NCI-H82 treated with DMSO at 0.1 percent for 48 hours (cell line): Measurements from ENCODE around the gene TMF1.
A peak's percentile ranks its signal among the peaks of the same experiment; 100 is the strongest.

Experiments used
- DNase-seq: peaks from one replicate; lab custom pipeline; 2025; ENCODE audit not compliant: unreplicated experiment; lab: John Stamatoyannopoulos, UW

The TMF1 gene

GRCh38 chr3:69051756-69052471, at the start of gene TMF1:
TMF1 (minus strand) TSS chr3:69052333; CDS start chr3:69052086, 247 bp downstream.
- no peak for DNase-seq

DNA sequence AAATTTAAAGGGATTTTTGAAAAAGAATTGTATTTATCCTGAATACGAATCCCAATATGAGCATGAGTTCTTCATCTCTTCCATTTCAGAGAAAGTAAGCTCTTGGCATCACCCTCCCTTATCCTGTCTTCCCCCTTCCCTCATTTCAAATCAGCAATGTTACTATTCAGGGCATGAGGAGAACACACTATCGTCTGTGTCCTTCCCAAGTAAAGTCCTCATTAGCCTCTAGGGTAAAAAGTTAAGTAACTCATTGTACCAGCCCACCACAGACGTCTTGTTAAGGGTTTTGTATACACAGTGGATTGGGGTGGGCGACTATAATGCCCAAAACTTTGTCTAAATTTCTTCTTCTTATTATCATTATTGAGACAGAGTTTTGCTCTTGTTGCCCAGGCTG, 47.4 kb upstream of the TMF1 start:
- no peak for DNase-seq

GRCh38 chr3:69097407-69098086, 45.4 kb upstream of the TMF1 start:
- no peak for DNase-seq

GRCh38 chr3:69096299-69096698, 44.2 kb upstream of the TMF1 start:
- no peak for DNase-seq

DNA sequence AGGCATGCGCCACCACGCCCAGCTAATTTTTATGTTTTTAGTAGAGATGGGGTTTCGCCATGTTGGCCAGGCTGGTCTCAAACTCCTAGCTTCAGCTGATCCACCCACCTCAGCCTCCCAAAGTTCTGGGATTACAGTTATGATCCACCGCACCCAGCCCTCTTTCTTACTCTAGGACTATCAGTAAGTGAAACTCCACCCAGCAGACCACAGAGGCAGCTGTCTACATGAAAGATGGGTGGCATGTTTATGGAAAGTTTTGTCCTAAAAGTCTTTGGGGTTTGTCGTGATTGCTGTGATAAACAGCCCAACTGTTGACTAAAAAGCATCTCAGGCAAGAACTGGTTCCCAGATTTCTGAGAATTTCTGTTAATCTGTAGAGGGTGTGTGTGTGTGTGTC, 43.5 kb upstream of the TMF1 start:
- no peak for DNase-seq

DNA sequence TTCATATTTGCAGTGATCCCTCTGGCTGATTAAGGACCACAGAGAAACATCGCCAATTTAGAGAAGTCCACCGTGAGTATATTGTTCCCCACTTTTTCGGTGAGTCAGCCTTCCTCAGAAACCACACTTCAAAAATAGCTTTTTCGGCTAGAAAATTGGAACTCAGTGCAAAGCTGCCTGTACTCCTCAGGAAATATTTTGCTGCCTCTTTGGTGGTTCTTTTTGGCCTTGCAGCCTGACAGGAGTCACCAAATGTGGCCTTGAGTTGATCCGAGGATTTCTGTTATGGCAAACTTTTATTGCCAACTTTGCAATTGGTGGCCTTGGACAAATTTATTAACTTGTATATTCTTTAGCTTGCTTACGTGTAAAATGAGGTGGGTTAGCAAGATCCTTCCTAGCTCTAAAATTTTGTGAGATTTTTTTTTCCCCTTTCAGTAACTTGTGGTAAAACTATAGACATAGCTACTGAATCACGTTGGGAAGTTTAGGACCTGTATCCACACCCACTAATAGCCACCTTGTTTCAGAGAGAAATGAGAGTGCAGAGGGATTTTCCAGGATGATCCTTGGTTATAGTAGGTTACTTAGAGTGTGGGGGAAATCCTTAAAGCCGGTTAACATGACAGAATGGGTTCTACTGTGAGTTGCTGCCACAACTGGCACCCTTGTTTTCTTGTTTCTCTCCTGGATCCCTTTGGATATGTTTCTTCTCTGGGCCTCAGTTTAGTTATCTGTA, 42.5 kb upstream of the TMF1 start:
- DNase-seq = peak; percentile 75

DNA sequence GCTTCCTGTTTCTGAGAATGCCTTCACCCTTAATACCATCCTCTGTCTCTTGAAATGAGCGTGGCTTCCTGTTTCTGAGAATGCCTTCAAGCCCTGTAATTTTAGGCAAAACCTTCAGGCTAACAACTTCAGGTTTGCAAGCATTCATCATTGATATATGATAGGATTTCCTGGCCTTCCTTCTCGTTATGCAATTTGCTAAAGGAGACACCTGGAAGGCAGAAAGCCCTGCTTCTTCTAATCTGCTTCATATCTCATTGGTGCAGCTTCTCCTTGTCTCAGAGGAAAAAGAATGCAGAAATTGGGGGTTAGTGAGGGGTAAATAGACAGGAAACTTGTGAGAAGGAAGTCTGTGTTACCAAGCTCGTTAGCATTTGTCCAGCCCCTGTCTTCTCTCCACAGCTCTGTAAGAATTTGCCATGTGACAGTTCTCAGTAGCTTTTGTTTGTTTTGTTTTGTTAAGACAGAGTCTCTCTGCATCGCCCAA, 39.9 kb upstream of the TMF1 start:
- no peak for DNase-seq

DNA sequence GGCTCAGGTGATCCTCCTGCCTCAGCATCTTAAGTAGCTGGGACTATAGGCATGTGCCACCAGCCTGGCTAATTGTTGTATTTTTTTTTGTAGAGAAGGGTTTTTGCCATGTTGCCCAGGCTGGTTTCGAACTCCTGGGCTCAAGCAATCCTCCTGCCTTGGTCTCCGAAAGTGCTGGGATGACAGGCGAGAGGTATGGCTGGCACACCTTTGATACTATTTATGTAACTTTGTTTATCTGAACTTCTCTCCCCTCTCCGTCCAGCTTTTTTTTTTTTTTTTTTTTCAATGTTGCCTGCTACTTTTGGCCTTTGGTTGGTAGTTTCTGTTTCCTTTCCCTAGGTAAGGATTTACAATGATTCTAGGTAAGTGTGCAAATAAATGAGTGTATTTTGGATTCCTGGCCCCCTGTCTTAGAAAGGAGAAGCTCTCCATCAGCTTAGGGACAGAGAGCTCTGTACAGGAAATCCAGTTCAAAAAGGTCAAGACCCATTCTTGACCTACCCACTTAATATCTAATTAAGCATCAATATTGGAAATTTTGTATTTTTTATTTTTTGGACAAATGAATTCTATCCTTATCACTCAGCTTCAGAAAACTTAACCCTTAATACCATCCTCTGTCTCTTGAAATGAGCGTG, 39.4 kb upstream of the TMF1 start:
- no peak for DNase-seq

DNA sequence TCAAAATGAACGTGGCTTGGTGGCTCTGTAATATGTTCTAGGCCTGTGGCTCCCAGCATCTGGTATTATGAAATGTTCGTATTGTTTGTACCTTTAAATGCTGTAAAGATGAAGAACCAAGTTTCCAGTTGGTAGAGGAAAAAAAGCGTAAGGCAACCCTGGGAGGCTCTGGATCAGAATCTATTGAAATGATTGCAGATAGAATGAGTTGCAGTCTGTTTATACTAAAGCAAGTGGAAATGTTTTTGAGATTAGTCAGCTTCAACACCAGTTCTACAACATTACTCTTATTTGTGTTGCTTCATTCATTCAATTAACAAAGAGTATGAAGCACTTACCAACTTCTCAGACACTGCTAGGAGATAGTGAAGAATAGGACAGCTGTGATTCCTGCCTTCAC, 37.9 kb upstream of the TMF1 start:
- no peak for DNase-seq

- DNase-seq = no peak
Observed at GRCh38 chr3:69088063-69088462, 35.9 kb upstream of the TMF1 start.

GRCh38 chr3:69087030-69087791, 35.1 kb upstream of the TMF1 start:
- no peak for DNase-seq

- peak; percentile 77 for DNase-seq
Observed at GRCh38 chr3:69085833-69086722, 33.9 kb upstream of the TMF1 start.

- no peak for DNase-seq
Observed at GRCh38 chr3:69085168-69085832, 33.2 kb upstream of the TMF1 start.

GRCh38 chr3:69084326-69085167, 32.4 kb upstream of the TMF1 start, which contains the start of gene ARL6IP5:
ARL6IP5 (plus strand) TSS chr3:69084937; CDS start chr3:69085048, 111 bp downstream.
- peak; percentile 87 for DNase-seq

DNA sequence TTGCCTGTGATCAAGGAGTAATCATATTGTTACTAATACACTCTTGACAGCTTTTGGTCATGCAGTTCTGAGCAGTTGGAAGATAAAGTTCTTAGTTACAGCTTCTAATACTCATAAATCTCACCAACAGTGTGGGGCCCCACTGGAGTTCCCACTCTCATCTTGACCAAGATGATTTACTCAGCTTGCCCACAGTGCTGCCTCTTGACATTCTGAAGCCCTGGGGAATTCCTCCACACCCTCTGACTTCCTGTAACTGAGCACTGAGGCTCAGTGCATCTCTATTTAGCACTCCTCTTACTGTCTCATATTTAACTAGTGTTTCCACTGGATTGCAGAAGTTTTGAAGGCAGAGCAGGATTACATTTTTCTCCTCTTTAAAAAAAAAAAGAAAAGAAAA, 30.7 kb upstream of the TMF1 start:
- peak; percentile 85 for DNase-seq

GRCh38 chr3:69082361-69082760, 30.2 kb upstream of the TMF1 start:
- DNase-seq = no peak

GRCh38 chr3:69081583-69082262, 29.6 kb upstream of the TMF1 start:
- DNase-seq = peak; percentile 79
